GM18511 (cell line): ENCODE results near the gene GM2A.
"Not testable (repeated sequence)": the region's sequence is repeated elsewhere in the genome, so short reads cannot be mapped to it uniquely, and the experiment has no call there.

ENCODE experiments used
- ATAC-seq: cut with Tn5 transposase; IDR thresholded peaks from one replicate; pipeline ENCODE4 v1.9.1; 2021; ENCODE audit warnings: mild to moderate bottlenecking, moderate library complexity; ENCODE audit not compliant: unreplicated experiment

Gene GM2A

DNA sequence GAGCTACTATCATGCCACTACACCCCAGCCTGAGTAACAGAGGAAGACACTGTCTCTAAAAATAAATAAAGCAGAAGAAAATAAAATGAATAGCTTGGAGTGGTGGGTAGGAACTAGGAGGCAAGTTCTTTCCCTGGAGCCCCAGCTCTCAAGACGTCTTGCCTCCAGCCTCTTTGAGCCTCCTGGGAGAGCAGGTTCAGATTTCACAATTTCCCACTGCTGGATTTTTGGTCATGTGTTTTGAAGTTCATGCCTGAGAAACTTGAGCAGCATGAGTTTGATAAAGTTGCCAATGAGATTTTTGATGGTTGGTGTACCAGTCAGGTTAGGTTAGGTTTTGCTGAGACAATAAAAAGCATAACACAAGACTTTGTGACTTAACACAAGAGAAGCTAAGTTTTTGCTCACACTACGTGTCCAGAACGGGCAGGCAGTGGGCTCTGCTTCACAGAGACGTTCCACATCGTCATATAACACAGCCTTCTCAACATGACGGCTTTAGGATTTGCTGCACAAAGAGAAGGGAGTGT is 25.0 kb upstream of the GM2A start:
- ATAC-seq, result no peak

DNA sequence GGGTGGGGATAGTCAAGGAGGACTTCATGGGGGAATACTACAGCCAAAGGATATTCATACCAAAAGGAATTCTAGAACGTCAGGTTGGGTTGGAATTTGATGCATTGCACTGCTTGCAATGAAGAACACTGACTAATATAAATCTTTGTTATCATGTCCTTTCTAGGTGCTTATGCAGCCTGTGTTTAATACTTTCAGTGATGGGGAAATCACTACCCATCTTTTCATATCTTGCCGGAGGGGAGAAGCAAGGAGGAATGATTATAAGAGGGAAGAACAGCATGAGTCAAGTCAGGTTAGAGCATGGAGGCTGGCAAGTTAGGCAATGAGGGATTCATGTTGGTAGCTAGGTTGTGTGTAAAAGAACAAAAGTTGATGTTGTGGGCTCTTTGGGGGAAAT is 24.0 kb upstream of the GM2A start:
- ATAC-seq, result no peak

DNA sequence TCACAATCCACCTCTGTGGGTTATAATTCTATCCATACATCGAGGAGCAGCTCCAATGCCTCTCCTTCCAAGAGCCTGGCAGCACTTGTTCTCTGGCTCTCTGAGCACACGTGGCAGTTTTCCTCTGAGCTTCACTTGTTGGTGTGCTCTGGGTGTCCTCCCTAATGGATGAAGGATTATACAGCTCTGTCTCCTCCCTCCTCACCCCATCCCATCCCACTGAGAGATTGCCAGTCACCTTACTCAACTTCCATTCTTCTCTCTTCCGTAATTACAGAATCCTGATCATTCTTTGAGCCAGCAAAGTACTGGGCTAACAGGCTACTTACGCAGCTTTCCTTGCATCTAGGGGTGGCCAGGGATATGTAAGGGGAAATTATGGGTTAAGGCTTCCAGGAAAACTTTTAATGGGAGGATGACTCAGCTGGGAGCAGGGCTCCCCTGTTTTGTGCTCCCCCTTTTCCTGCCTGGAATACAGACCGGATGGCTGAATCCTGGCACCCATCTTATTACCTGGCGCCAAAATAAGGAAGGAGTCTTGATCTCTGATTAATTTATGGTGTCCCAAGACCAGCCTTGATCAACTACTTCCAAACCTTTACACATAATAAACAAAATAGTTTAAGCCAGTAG is 22.8 kb upstream of the GM2A start:
- ATAC-seq, result no peak

DNA sequence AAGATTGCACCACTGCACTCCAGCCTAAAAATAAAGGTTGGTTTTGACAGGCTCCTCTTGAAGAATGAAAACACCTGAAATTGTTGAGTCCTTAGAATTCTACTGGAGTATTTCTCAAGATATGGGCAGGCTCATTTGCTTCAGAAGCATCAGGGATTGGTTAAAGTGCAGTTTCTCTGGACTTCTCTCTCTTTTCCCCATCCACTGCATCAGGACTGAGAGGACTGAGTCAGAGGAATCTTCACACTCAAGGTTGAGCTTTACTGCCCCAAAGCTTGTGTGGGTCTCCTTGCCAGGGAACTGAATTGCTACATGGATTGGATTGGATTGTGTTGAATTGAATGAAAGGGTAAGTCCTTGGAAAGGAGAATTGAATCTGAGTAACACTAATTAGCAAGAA is 21.6 kb upstream of the GM2A start:
- no peak for ATAC-seq

DNA sequence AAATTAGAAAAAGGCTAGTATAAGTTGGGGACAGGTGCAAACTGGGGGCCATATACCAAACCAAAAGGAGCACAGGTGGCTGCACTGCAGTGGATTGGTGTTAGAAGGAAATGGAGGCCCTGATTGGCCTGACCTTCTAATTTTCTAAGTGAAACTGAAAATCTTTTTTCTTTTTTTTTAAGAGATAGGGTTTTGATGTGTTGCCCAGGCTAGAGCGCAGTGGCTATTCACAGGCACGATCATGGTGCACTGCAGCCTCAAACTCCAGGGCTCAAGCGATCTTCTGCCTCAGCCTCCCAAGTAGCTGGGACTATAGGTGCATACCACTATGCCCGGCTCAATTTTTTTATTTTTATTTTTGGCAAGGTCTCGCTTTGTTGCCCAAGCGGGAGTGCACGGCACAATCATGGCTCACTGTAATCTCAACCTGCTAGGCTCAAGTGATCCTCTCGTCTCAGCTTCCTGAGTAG is 19.3 kb upstream of the GM2A start:
- ATAC-seq, result peak; percentile 59

DNA sequence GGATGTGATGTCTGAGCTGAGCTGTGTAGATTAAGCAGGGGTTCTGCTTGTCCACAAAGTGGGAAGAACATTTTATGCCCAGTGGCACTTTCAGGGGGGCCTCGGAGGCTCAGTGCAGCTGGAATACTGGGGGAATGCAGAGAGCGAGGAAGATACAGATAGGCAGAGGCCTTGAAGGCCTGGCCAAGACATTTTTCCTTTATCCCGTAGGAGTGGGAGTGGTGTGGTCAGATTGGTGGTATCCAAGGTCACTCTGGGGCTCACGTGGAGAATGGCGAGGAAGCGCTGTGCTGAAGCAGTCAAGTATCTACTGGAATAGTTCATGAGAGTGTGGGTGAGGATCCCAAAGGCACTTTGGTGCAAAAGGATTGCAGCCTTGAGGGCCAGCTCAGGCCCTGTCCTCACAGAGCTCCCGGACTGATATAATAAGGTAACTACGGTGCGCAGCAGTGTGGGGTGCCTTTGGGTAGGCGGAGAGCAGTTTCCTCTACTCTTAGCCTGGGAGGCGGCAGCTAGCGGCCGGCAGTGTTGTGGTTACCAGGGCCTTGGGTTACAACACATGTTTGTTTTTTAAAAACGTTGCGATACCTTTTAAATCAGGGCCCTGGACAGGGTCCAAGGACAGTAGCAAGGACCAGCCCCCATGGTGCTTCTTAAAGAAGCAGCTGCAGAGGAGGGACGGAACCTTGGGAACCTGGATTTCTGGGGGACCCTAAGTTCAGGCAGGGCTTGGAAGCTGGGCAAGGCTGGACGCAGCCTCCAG is 18.3 kb upstream of the GM2A start:
- peak; percentile 78 for ATAC-seq

DNA sequence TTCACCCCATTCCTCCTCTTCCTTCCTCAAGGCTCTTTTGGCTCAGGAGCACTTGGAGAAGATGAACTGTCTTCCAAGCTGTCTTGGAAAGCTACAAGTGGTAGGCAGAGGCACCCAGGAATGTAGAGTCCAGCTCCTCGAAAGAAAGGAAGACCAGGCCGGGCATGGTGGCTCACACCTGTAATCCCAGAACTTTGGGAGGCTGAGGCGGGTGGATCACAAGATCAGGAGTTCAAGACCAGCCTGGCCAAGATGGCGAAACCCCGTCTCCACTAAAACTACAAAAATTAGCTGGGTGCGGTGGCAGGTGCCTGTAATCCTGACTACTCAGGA is 17.8 kb upstream of the GM2A start:
- ATAC-seq, result not testable (repeated sequence)

DNA sequence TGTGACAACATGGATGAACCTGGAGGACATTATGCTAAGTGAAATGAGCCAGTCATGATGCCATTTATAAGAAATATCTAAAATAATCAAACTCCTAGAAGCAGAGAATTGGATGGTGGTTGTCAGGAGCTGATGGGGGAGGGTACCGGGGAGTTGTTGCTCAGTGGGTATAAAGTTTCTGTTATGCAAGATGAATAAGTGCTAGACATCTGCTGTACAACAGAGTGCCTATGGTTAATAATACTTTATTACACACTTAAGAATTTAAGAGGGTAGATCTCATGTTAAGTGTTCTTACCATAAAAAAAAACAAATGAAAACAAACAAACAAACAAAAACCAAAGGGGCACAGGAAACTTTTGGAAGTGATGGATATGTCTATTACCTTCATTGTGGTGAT is 16.1 kb upstream of the GM2A start:
- ATAC-seq, result no peak

DNA sequence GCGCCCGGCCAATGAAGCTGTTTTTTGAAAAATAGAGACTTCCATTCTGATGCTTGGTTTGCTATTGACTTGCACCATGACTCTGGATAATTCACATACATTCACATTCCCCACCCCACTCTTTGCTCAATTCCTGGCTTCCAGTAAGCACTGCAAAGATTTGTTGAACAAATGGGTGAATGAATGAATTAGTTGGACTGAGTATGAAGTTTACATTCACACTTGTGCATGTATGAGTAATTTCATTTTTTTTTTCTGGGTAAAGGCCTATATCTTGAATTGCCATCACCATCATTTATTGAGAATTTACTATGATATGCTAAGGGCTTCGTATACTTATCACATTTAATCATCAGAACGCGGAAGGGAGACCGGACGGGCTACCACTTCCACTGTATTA is 15.3 kb upstream of the GM2A start:
- ATAC-seq, result no peak

DNA sequence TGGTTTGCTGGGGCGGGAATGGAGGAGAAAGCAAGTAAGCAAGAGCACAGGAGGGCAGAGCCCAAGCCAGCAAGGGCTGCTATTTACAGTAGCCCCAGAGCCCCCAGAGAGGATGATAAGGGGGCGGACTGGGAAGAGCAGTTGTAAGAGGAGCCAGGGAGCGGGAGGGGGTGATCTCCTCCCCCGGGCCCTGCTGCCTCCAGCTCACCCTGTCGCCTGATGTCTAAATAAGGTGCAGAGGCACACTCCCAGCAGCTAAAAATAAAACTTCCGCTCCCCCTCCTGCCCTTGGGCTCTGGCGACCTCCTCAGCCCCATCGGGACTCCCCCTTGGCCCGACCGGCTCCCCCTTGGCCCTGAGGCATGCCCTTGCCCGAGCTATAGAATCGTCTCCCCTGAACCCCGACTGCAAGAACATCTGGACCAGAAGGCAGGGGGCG is 14.7 kb upstream of the GM2A start:
- peak; percentile 47 for ATAC-seq

DNA sequence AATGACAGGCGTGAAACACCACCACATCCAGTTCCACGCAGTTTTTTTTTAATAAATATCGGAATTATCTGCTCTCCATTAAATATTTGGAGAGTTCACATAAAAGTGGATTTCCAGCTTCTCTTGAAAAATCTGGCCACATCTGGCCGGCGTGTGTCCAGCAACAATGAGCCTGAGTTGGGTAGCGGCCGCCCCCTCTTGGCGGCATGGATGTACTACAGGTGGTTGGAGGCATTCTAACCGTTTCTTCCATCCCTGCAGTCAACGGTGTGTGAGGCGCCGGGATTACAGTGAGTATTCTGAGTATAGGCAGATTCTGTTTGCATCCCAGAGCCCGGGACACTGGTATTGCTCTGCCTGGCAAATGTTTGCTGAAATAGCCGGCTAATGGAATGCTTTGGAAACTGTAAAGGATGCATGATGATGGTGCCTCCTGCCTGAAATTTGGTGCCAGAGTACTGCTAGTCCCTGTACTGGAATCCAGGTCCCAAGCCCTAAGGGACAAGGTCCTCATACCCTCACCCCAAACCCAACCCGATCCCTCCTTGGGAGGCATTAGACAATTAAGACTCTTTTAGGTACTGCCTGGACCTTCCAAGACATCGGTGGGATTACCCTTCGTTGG is 13.6 kb upstream of the GM2A start:
- ATAC-seq, result peak; percentile 49

DNA sequence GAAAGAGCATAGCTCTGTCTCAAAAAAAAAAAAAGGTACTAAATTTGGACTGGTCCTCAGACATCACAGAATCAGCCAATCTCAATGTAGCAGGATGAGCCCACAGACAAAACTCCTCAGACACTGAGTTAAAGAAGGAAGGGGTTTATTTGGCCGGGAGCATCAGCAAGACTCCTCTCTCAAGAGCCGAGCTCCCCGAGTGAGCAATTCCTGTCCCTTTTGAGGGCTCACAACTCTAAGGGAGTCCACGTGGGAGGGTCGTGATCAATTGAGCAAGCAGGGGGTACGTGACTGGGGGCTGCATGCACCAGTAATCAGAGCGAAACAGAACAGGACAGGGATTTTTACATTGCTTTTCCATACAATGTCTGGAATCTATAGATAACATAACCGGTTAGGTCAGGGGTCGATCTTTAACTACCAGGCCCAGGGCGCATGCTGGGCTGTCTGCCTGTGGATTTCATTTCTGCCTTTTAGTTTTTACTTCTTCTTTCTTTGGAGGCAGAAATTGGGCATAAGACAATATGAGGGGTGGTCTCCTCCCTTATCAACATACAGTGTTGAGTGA is 12.6 kb upstream of the GM2A start:
- not testable (repeated sequence) for ATAC-seq

DNA sequence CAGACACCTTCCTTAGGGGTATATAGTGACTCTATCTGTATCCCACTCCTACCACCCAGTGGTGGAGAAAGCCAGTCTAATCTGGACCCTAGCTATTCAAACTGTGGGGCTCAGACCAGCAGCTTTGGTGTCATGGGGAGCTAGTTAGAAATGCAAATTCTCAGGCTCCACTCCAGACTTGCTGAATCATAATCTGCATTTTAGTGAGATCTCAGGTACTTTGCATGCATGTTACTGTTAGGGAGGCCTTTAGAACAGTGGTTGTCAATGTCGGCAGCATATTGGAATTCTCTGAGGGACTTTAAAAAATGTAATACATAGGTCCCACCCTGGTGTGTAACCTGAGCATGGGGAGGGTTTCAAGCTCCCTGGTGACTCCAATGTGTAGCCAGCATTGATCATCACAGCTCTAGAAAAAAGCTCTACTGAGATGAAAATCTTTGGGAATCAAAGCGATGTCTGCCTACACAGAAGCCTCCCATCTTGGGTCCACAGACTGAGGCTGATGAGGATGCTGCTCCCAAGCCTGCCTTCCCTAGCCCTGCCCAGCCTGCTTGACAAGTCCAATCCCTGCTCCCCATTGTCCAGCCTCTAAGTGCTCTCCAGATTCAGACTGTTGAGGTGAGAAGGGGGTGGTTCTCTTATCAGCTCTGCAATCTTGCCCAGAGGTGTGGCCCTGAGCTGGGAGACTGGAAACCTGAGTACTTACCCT is 11.9 kb upstream of the GM2A start:
- no peak for ATAC-seq

DNA sequence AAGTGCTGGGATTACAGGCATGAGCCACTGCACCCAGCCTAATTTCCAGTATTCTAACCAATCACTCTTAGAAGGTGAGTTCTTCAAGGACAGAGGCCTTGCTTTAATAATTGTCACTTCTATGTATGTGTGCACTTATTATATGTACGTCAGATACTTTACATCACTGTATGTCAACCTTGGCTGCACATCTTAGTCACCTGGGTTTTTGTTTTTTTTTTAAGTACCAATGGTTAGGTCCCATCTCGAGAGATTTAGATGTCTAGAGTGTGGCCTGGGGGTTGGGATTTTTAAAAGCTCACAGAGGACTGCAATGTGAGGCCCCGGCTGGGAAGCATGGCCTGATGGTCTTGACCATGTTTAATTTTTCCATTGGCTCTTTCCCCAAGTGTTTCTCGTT is 9.9 kb upstream of the GM2A start:
- no peak for ATAC-seq

DNA sequence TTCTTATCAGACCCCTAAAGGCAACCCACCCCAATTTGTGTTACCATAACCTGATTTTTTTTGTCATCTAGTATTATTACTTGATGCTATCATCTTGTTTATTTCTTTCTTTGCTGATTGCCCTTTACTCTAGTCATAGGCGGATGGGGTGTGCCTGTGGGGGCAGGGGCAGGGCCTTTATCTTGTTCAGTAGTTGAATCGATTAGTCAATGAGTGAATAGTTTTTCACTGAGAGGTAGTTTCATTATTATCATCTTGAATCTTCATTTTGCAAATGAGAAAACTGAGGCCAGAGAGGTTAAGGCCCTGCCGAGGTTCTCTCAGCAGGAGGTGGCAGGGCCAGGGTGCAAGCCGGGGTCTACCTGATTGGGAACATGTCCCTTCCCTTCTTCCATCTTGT is 9.4 kb upstream of the GM2A start:
- ATAC-seq, result no peak

DNA sequence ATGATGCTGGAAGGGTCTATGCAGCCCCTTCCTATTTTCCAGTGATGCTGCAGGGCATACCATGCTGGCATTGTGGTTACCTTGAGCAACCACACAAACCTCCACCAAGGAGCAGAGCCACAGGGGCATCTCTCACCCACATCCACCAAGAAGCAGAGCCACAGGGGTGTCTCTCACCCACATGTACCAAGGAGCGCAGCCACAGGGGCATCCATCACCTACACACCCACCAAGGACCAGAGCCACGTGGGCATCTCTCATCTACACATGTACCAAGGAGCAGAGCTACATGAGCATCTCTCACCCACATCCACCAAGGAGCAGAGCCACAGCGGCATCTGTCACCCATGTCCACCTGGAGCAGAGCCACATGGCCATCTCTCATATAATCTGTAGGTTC is 8.8 kb upstream of the GM2A start:
- ATAC-seq, result no peak

DNA sequence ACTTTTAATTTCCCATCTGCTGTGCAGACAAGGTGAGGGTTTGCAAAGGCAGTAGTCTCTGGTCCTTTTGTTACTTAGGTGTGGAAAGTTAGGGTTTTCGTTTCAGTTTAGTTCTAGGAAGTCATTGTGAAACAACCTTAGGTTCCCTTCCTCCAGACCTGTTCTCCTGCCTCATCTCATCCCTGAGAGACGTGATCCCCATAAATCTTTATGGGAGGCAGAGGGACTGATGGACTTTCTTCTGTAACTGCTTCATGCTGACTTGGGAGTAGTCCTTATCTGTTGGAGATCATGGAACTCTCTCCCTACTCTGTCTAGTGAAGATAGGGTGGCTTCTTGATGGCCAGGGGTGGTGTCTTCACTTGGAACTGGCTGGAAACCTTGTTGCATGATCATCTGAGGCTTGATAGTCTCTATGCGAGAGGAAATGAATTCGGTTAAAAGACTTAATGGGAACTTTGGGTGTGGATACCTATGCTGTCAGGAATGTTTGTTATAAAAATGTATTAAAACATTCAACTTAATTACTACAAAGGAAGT is 7.2 kb upstream of the GM2A start:
- ATAC-seq, result no peak

DNA sequence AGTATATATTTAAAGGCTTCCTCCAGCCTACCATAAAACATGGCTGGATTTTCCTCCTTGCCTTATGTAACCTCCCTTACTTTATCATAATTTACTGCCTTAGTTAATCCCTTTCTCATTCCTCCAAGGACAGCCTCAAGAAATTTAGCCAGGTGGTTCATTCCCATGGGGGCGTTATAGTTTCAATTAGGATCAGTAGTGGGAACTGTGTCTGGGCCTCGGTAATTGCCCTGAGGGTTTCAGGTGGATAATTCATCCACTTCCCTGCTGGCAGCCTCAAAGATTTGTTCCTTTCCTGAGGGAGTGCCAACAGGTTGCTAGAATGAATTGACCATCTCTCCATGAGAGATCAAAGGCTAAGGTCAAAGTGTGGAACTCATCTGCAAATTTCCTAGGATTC is 4.3 kb upstream of the GM2A start:
- no peak for ATAC-seq

DNA sequence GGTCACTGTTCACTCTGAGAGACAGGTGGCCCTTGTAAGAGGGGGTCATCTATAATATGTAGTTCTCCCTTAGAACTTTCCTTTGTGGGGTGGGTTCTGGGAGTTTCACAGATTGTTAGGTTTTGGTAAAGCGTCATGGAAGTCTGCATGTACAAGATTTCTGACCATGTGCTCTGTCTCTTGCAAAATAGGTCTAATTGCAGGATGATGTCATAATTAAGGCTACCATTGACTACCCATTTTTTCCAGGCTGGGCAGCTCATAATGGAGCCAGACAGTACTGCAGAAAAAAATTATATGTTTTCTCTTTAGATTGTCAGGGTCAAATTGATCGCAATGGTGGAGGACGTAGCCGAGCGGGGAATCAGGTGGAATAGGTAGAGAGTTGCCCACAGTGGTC is 3.7 kb upstream of the GM2A start:
- ATAC-seq, result no peak

DNA sequence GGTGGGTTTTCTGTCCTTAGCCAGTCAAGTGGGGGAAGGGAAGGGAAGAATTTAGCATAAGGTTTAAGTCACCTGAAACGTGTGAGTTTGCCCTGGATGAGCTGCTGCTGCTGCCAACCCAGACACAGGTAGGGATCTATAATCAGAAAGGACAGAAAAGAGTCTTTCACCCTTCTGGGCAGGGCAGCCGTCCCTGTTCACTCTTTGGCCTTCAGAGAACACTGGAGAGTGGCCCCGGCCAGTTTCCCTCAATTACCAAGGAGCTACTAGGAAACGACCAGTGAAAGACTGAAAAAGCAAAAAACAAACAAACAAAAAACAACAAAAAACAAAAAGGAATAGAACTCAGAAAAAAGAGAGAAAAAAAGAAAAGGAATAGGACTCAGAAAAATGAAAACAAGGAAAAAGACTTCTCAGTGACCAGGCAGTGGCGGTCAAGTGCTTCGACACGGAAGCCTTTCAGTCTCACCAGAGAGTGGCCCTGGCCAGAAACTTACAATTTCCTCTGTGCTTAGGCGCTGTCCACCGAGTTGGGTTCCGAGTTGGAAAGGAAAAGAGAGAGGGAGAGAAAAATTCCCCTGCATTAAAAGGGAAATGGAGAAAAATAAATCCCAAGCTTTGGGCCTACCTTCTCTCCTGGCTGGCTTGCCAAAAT is 2.5 kb upstream of the GM2A start:
- ATAC-seq, result no peak
